ENCODE data around the gene SEMA3E.
A peak's percentile ranks its signal among the peaks of the same experiment; 100 is the strongest.
"Not testable (repeated sequence)": the region's sequence is repeated elsewhere in the genome, so short reads cannot be mapped to it uniquely, and the experiment has no call there.

SEMA3E gene

GRCh38 chr7:83442911-83443310 lies 206.0 kb downstream of the SEMA3E start:
- no peaks in the 10 kb centered on the region for H3K36me3 ChIP-seq (ENCODE audit: insufficient read depth, insufficient read length, low read length)
- H3K9me3 ChIP-seq (ENCODE audit: insufficient read depth, low read length): no peaks in the 10 kb centered on the region
- no peaks in the 10 kb centered on the region for H3K4me1 ChIP-seq (ENCODE audit: insufficient read depth, insufficient read length)
- no peak overlapping the region for H3K9ac ChIP-seq (ENCODE audit: insufficient read length, low read depth)
- TF ChIP-seq SUZ12 (IDR thresholded peaks at IDR 0.05; ENCODE audit: extremely low read depth, insufficient read depth, insufficient read length) (no peak), YY1 (IDR thresholded peaks at IDR 0.05; ENCODE audit: insufficient read depth, insufficient read length) (no peak), ZNF274 (IDR thresholded peaks at IDR 0.05; ENCODE audit: low read depth, low read length) (no peak)
- no peaks in the 10 kb centered on the region for H3K27me3 ChIP-seq (ENCODE audit: insufficient read depth, insufficient read length)
- H3K4me3 ChIP-seq (ENCODE audit: insufficient read length, low read depth): no peak overlapping the region
- DNase-seq (ENCODE audit: low read depth, low spot score): no peak

GRCh38 chr7:83439026-83439425 lies 209.9 kb downstream of the SEMA3E start:
- TF ChIP-seq YY1 (IDR thresholded peaks at IDR 0.05; ENCODE audit: insufficient read depth, insufficient read length) (no peak), ZNF274 (IDR thresholded peaks at IDR 0.05; ENCODE audit: low read depth, low read length) (no peak), SUZ12 (IDR thresholded peaks at IDR 0.05; ENCODE audit: extremely low read depth, insufficient read depth, insufficient read length) (no peak)
- H3K9me3 ChIP-seq (ENCODE audit: insufficient read depth, low read length): no peaks in the 10 kb centered on the region
- no peaks in the 10 kb centered on the region for H3K36me3 ChIP-seq (ENCODE audit: insufficient read depth, insufficient read length, low read length)
- no peak overlapping the region for H3K4me3 ChIP-seq (ENCODE audit: insufficient read length, low read depth)
- no peaks in the 10 kb centered on the region for H3K4me1 ChIP-seq (ENCODE audit: insufficient read depth, insufficient read length)
- no peak for DNase-seq (ENCODE audit: low read depth, low spot score)
- no peaks in the 10 kb centered on the region for H3K27me3 ChIP-seq (ENCODE audit: insufficient read depth, insufficient read length)
- H3K9ac ChIP-seq (ENCODE audit: insufficient read length, low read depth): no peak overlapping the region

- not testable (repeated sequence) for H3K4me3 ChIP-seq (ENCODE audit: insufficient read length, low read depth); H3K9me3 ChIP-seq (ENCODE audit: insufficient read depth, low read length); H3K27me3 ChIP-seq (ENCODE audit: insufficient read depth, insufficient read length); H3K4me1 ChIP-seq (ENCODE audit: insufficient read depth, insufficient read length); DNase-seq (ENCODE audit: low read depth, low spot score); H3K9ac ChIP-seq (ENCODE audit: insufficient read length, low read depth); H3K36me3 ChIP-seq (ENCODE audit: insufficient read depth, insufficient read length, low read length)
Observed at GRCh38 chr7:83430289-83430688, 218.7 kb downstream of the SEMA3E start.

- Histone ChIP-seq H3K36me3 (ENCODE audit: insufficient read depth, insufficient read length, low read length) (no peaks in the 10 kb centered on the region), H3K27me3 (ENCODE audit: insufficient read depth, insufficient read length) (no peaks in the 10 kb centered on the region), H3K4me1 (ENCODE audit: insufficient read depth, insufficient read length) (peaks cover 3% of the 10 kb centered on the region), H3K4me3 (ENCODE audit: insufficient read length, low read depth) (no peak overlapping the region), H3K9me3 (ENCODE audit: insufficient read depth, low read length) (no peaks in the 10 kb centered on the region), H3K9ac (ENCODE audit: insufficient read length, low read depth) (no peak overlapping the region)
- peak; percentile 47 for DNase-seq (ENCODE audit: low read depth, low spot score)
- TF ChIP-seq ZNF274 (IDR thresholded peaks at IDR 0.05; ENCODE audit: low read depth, low read length): no peak
- no peak for TF ChIP-seq SUZ12 (IDR thresholded peaks at IDR 0.05; ENCODE audit: extremely low read depth, insufficient read depth, insufficient read length)
- no peak for TF ChIP-seq YY1 (IDR thresholded peaks at IDR 0.05; ENCODE audit: insufficient read depth, insufficient read length)
Observed at GRCh38 chr7:83429493-83429892, 219.4 kb downstream of the SEMA3E start.

- Histone ChIP-seq H3K4me1 (ENCODE audit: insufficient read depth, insufficient read length) (peaks cover 3% of the 10 kb centered on the region), H3K9me3 (ENCODE audit: insufficient read depth, low read length) (no peaks in the 10 kb centered on the region), H3K4me3 (ENCODE audit: insufficient read length, low read depth) (no peak overlapping the region), H3K27me3 (ENCODE audit: insufficient read depth, insufficient read length) (no peaks in the 10 kb centered on the region), H3K9ac (ENCODE audit: insufficient read length, low read depth) (no peak overlapping the region), H3K36me3 (ENCODE audit: insufficient read depth, insufficient read length, low read length) (no peaks in the 10 kb centered on the region)
- no peak for DNase-seq (ENCODE audit: low read depth, low spot score)
- no peak for TF ChIP-seq YY1 (IDR thresholded peaks at IDR 0.05; ENCODE audit: insufficient read depth, insufficient read length)
Observed at GRCh38 chr7:83427884-83428283, 221.1 kb downstream of the SEMA3E start.

- Histone ChIP-seq H3K4me1 (ENCODE audit: insufficient read depth, insufficient read length) (peaks cover 3% of the 10 kb centered on the region), H3K9me3 (ENCODE audit: insufficient read depth, low read length) (no peaks in the 10 kb centered on the region), H3K4me3 (ENCODE audit: insufficient read length, low read depth) (no peak overlapping the region), H3K36me3 (ENCODE audit: insufficient read depth, insufficient read length, low read length) (no peaks in the 10 kb centered on the region), H3K9ac (ENCODE audit: insufficient read length, low read depth) (no peak overlapping the region), H3K27me3 (ENCODE audit: insufficient read depth, insufficient read length) (no peaks in the 10 kb centered on the region)
- DNase-seq (ENCODE audit: low read depth, low spot score): no peak
- TF ChIP-seq ZNF274 (IDR thresholded peaks at IDR 0.05; ENCODE audit: low read depth, low read length) (no peak), SUZ12 (IDR thresholded peaks at IDR 0.05; ENCODE audit: extremely low read depth, insufficient read depth, insufficient read length) (no peak), YY1 (IDR thresholded peaks at IDR 0.05; ENCODE audit: insufficient read depth, insufficient read length) (no peak)
Observed at GRCh38 chr7:83426325-83426724, 222.6 kb downstream of the SEMA3E start.

- no peaks in the 10 kb centered on the region for H3K4me1 ChIP-seq (ENCODE audit: insufficient read depth, insufficient read length)
- H3K36me3 ChIP-seq (ENCODE audit: insufficient read depth, insufficient read length, low read length): no peaks in the 10 kb centered on the region
- no peak for DNase-seq (ENCODE audit: low read depth, low spot score)
- TF ChIP-seq SUZ12 (IDR thresholded peaks at IDR 0.05; ENCODE audit: extremely low read depth, insufficient read depth, insufficient read length) (no peak), YY1 (IDR thresholded peaks at IDR 0.05; ENCODE audit: insufficient read depth, insufficient read length) (no peak)
- H3K9ac ChIP-seq (ENCODE audit: insufficient read length, low read depth): no peak overlapping the region
- no peak overlapping the region for H3K4me3 ChIP-seq (ENCODE audit: insufficient read length, low read depth)
- H3K27me3 ChIP-seq (ENCODE audit: insufficient read depth, insufficient read length): no peaks in the 10 kb centered on the region
- H3K9me3 ChIP-seq (ENCODE audit: insufficient read depth, low read length): 0 out of 2 replicates have a peak, but pooled peaks cover 4% of the 10 kb centered on the region
Observed at GRCh38 chr7:83419013-83419412, 229.9 kb downstream of the SEMA3E start.

GRCh38 chr7:83415840-83416239 lies 233.1 kb downstream of the SEMA3E start:
- Histone ChIP-seq H3K4me1 (ENCODE audit: insufficient read depth, insufficient read length) (no peaks in the 10 kb centered on the region), H3K36me3 (ENCODE audit: insufficient read depth, insufficient read length, low read length) (no peaks in the 10 kb centered on the region), H3K27me3 (ENCODE audit: insufficient read depth, insufficient read length) (no peaks in the 10 kb centered on the region), H3K4me3 (ENCODE audit: insufficient read length, low read depth) (no peak overlapping the region), H3K9me3 (ENCODE audit: insufficient read depth, low read length) (0 out of 2 replicates have a peak, but pooled peaks cover 4% of the 10 kb centered on the region), H3K9ac (ENCODE audit: insufficient read length, low read depth) (no peak overlapping the region)
- no peak for DNase-seq (ENCODE audit: low read depth, low spot score)
- no peak for TF ChIP-seq ZNF274 (IDR thresholded peaks at IDR 0.05; ENCODE audit: low read depth, low read length)
- TF ChIP-seq YY1 (IDR thresholded peaks at IDR 0.05; ENCODE audit: insufficient read depth, insufficient read length): no peak
- TF ChIP-seq SUZ12 (IDR thresholded peaks at IDR 0.05; ENCODE audit: extremely low read depth, insufficient read depth, insufficient read length): no peak
